OCI-LY1 (cell line): ENCODE measurements around the gene UBXN6.

Source experiments
- H2AFZ ChIP-seq: fragments of 200-600 bp; sonication (generic), shearing (Covaris generic); 2 replicates; pipeline ENCODE4 v1.6.0; 2014; ENCODE audit warnings: antibody characterized with exemption, mild to moderate bottlenecking, low read length
- H3F3A ChIP-seq: fragments of 200-600 bp; sonication (generic), shearing (Covaris generic); 2 replicates; pipeline ENCODE4 v1.6.0; 2014; ENCODE audit warnings: mild to moderate bottlenecking, antibody characterized with exemption, low read length, moderate library complexity; ENCODE audit not compliant: insufficient read depth
- H3K27ac ChIP-seq: fragments of 200-600 bp; sonication (generic); 2 replicates; pipeline ENCODE4 v1.5.1; 2014; ENCODE audit warnings: low read length, mixed run types, mild to moderate bottlenecking, low read depth; ENCODE audit not compliant: poor library complexity, severe bottlenecking
- H3K27me3 ChIP-seq: fragments of 200-600 bp; sonication (generic); 2 replicates; pipeline ENCODE4 v1.6.0; 2014; ENCODE audit warnings: antibody characterized with exemption, mild to moderate bottlenecking, low read length, moderate library complexity; ENCODE audit not compliant: insufficient read depth
- H3K36me3 ChIP-seq: fragments of 200-600 bp; sonication (generic); 2 replicates; pipeline ENCODE4 v1.6.1; 2014; ENCODE audit warnings: mild to moderate bottlenecking, antibody characterized with exemption, low read length, moderate library complexity, mixed read lengths; ENCODE audit not compliant: insufficient read depth
- H3K4me1 ChIP-seq: fragments of 200-600 bp; sonication (generic); 2 replicates; pipeline ENCODE4 v1.5.1; 2014; ENCODE audit warnings: mild to moderate bottlenecking, low read length, moderate library complexity; ENCODE audit not compliant: insufficient read depth, severe bottlenecking
- H3K4me2 ChIP-seq: fragments of 200-600 bp; sonication (generic), shearing (Covaris generic); 2 replicates; pipeline ENCODE4 v1.6.1; 2014; ENCODE audit warnings: low read length
- H3K4me3 ChIP-seq: fragments of 200-600 bp; sonication (generic); 2 replicates; pipeline ENCODE4 v1.5.1; 2014; ENCODE audit warnings: low read length, low read depth, mild to moderate bottlenecking, mixed read lengths; ENCODE audit not compliant: poor library complexity, severe bottlenecking
- H3K79me2 ChIP-seq: fragments of 200-600 bp; shearing (Covaris generic); 2 replicates; pipeline ENCODE4 v1.6.1; 2016; ENCODE audit warnings: mixed run types, low read length, mixed read lengths; ENCODE audit not compliant: insufficient read depth
- H3K9ac ChIP-seq: fragments of 200-600 bp; sonication (generic), shearing (Covaris generic); 2 replicates; pipeline ENCODE4 v1.6.1; 2014; ENCODE audit warnings: mild to moderate bottlenecking, low read length, mixed read lengths
- H3K9me2 ChIP-seq: fragments of 200-600 bp; sonication (generic), shearing (Covaris generic); 2 replicates; pipeline ENCODE4 v1.6.1; 2014; ENCODE audit warnings: low read depth, mild to moderate bottlenecking, low read length, mixed read lengths
- H3K9me3 ChIP-seq: fragments of 200-600 bp; shearing (Covaris generic); 2 replicates; pipeline ENCODE4 v1.6.1; 2014; ENCODE audit warnings: low read length, mixed read lengths
- H4K20me1 ChIP-seq: fragments of 200-600 bp; sonication (generic), shearing (Covaris generic); 2 replicates; pipeline ENCODE4 v1.6.0; 2016; ENCODE audit warnings: mild to moderate bottlenecking, low read length; ENCODE audit not compliant: insufficient read depth
- EZH2 ChIP-seq: fragments of 200-600 bp; sonication (generic), shearing (Covaris generic); IDR thresholded peaks from 2 replicates; pipeline ENCODE4 v1.8.0; 2017; ENCODE audit warnings: borderline replicate concordance, mixed run types, mild to moderate bottlenecking, antibody characterized with exemption, low read length, moderate library complexity, mixed read lengths
- TF ChIP-seq, protein P1 (sequence below): fragments of 200-600 bp; sonication (generic), shearing (Covaris generic); IDR thresholded peaks from 2 replicates; pipeline ENCODE4 v1.5.1; 2017; ENCODE audit warnings: mild to moderate bottlenecking, antibody characterized with exemption, low read length, moderate library complexity, mixed read lengths

UBXN6 gene

GRCh38 chr19:4495471-4495870 lies 37.9 kb upstream of the UBXN6 start:
- Histone ChIP-seq H3K4me2 (no peak overlapping the region), H4K20me1 (no peaks in the 10 kb centered on the region), H3K27me3 (no peaks in the 10 kb centered on the region), H3F3A (no peaks in the 10 kb centered on the region), H3K4me1 (no peaks in the 10 kb centered on the region), H3K4me3 (no peak overlapping the region), H3K9me3 (no peaks in the 10 kb centered on the region), H3K9me2 (no peaks in the 10 kb centered on the region), H2AFZ (no peak overlapping the region), H3K27ac (no peak overlapping the region), H3K9ac (no peak overlapping the region), H3K36me3 (peaks cover 62% of the 10 kb centered on the region), H3K79me2 (no peaks in the 10 kb centered on the region)
- TF ChIP-seq EZH2: no peak
- TF ChIP-seq, protein P1, sequence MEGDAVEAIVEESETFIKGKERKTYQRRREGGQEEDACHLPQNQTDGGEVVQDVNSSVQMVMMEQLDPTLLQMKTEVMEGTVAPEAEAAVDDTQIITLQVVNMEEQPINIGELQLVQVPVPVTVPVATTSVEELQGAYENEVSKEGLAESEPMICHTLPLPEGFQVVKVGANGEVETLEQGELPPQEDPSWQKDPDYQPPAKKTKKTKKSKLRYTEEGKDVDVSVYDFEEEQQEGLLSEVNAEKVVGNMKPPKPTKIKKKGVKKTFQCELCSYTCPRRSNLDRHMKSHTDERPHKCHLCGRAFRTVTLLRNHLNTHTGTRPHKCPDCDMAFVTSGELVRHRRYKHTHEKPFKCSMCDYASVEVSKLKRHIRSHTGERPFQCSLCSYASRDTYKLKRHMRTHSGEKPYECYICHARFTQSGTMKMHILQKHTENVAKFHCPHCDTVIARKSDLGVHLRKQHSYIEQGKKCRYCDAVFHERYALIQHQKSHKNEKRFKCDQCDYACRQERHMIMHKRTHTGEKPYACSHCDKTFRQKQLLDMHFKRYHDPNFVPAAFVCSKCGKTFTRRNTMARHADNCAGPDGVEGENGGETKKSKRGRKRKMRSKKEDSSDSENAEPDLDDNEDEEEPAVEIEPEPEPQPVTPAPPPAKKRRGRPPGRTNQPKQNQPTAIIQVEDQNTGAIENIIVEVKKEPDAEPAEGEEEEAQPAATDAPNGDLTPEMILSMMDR: peak; percentile 65

GRCh38 chr19:4494691-4495064 lies 37.1 kb upstream of the UBXN6 start:
- H3K4me2 ChIP-seq: no peak overlapping the region
- TF ChIP-seq EZH2: no peak
- TF ChIP-seq, protein P1: no peak
- H3K27me3 ChIP-seq: no peaks in the 10 kb centered on the region
- no peak overlapping the region for H3K4me3 ChIP-seq
- H3K9ac ChIP-seq: no peak overlapping the region
- no peaks in the 10 kb centered on the region for H3K4me1 ChIP-seq
- H4K20me1 ChIP-seq: no peaks in the 10 kb centered on the region
- no peak overlapping the region for H3K27ac ChIP-seq
- no peaks in the 10 kb centered on the region for H3F3A ChIP-seq
- H3K9me2 ChIP-seq: no peaks in the 10 kb centered on the region
- peaks cover 70% of the 10 kb centered on the region for H3K36me3 ChIP-seq
- H2AFZ ChIP-seq: no peak overlapping the region
- no peaks in the 10 kb centered on the region for H3K79me2 ChIP-seq
- no peaks in the 10 kb centered on the region for H3K9me3 ChIP-seq

GRCh38 chr19:4493929-4494690 lies 36.5 kb upstream of the UBXN6 start:
- Histone ChIP-seq H3K9ac (no peak overlapping the region), H3K36me3 (peaks cover 73% of the 10 kb centered on the region), H3K9me3 (no peaks in the 10 kb centered on the region), H2AFZ (no peak overlapping the region), H3K4me1 (no peaks in the 10 kb centered on the region), H3K9me2 (no peaks in the 10 kb centered on the region), H3K4me3 (no peak overlapping the region), H3K79me2 (no peaks in the 10 kb centered on the region), H3K4me2 (no peak overlapping the region), H3K27me3 (no peaks in the 10 kb centered on the region), H3F3A (no peaks in the 10 kb centered on the region), H4K20me1 (no peaks in the 10 kb centered on the region), H3K27ac (no peak overlapping the region)
- TF ChIP-seq, protein P1: no peak
